NB4 (cell line): ENCODE results near the gene RANBP10.

Experiments
- DNase-seq: peaks from one replicate; pipeline ENCODE4 v3.0.0; 2010; ENCODE audit warnings: low read depth
- H3K4me3 ChIP-seq: one replicate; pipeline ENCODE4 v1.5.1; 2011; ENCODE audit warnings: mild to moderate bottlenecking, low read depth, low read length, moderate library complexity
- CTCF ChIP-seq: IDR thresholded peaks from one replicate; pipeline ENCODE4 v1.5.1; 2012; ENCODE audit warnings: low read depth, low read length
- MAX ChIP-seq: IDR thresholded peaks from 2 replicates; pipeline ENCODE4 v1.6.1; 2011; ENCODE audit warnings: low read depth, low read length
- MYC ChIP-seq: IDR thresholded peaks from 2 replicates; pipeline ENCODE4 v1.6.1; 2011; ENCODE audit warnings: low read depth, low read length
- POLR2A ChIP-seq: IDR thresholded peaks from 2 replicates; pipeline ENCODE4 v1.6.1; 2011; ENCODE audit warnings: mild to moderate bottlenecking; ENCODE audit not compliant: insufficient read length; ENCODE audit errors: extremely low read depth

Gene RANBP10

GRCh38 chr16:67780847-67781564 lies 25.4 kb downstream of the RANBP10 start:
- no peak overlapping the region for H3K4me3 ChIP-seq
- DNase-seq: no peak
- TF ChIP-seq MYC (no peak), POLR2A (no peak), CTCF (no peak), MAX (no peak)

GRCh38 chr16:67779256-67780014 lies 26.9 kb downstream of the RANBP10 start:
- H3K4me3 ChIP-seq: no peak overlapping the region
- DNase-seq: no peak
- TF ChIP-seq POLR2A (no peak), MAX (no peak), CTCF (no peak), MYC (no peak)

- DNase-seq: no peak
- H3K4me3 ChIP-seq: no peak overlapping the region
- TF ChIP-seq POLR2A (no peak), MAX (no peak), CTCF (no peak), MYC (no peak)
Measured at GRCh38 chr16:67775273-67775672, 31.1 kb downstream of the RANBP10 start.

- no peak for DNase-seq
- TF ChIP-seq POLR2A: no peak
- TF ChIP-seq MAX: no peak
- H3K4me3 ChIP-seq: no peak overlapping the region
Measured at GRCh38 chr16:67774457-67774853, 31.9 kb downstream of the RANBP10 start.

GRCh38 chr16:67773569-67774456 lies 32.5 kb downstream of the RANBP10 start:
- DNase-seq: no peak
- no peak for TF ChIP-seq POLR2A
- no peak overlapping the region for H3K4me3 ChIP-seq

- TF ChIP-seq MYC (no peak), POLR2A (no peak), CTCF (no peak), MAX (no peak)
- no peak for DNase-seq
- no peak overlapping the region for H3K4me3 ChIP-seq
Measured at GRCh38 chr16:67773099-67773498, 33.3 kb downstream of the RANBP10 start.
